Naive thymus-derived CD4-positive, alpha-beta T cell (primary cell): ENCODE results near the gene TTC39A. TPM values are rescaled to one million over a fixed set of nuclear protein-coding genes. Genes with fewer than 3 reads are reported as not detected.

Experiments
- ATAC-seq: fragments of 150-1000 bp; cut with Tn5 transposase; 2 replicates; pipeline ENCODE4 v1.10.0; 2021; ENCODE audit warnings: mild to moderate bottlenecking, moderate library complexity
- CTCF ChIA-PET: fragments of 350-600 bp; sonication (Branson Sonifier 250); formaldehyde crosslinking; loops from one replicate; lab custom pipeline; 2021; ENCODE audit warnings: antibody characterized with exemption; lab: Charles Lee
- POLR2A ChIA-PET: fragments of 350-600 bp; sonication (Branson Sonifier 250); formaldehyde crosslinking; loops from one replicate; lab custom pipeline; 2021; ENCODE audit warnings: antibody characterized with exemption, inconsistent platforms; lab: Charles Lee
- DNase-seq, 9 donors: peaks; one replicate each; pipeline versions ENCODE4 v3.0.0 to v3.0.0-alpha.2; 2020 to 2022; ENCODE audit warnings: mixed read lengths in 1 of 9
- H3K27ac ChIP-seq: one replicate; pipeline ENCODE4 v1.7.0; 2013; ENCODE audit warnings: mild to moderate bottlenecking, low read depth, low read length, moderate library complexity
- H3K27me3 ChIP-seq, 2 donors: one replicate each; pipeline ENCODE4 v1.7.0; 2013; ENCODE audit warnings: low read length in 2 of 2, mild to moderate bottlenecking in 2 of 2, moderate library complexity in 2 of 2; ENCODE audit not compliant: control insufficient read depth in 2 of 2, insufficient read depth in 2 of 2
- H3K36me3 ChIP-seq, 3 experiments: 1 replicate in 2 of 3; 2 replicates in 1 of 3; pipeline ENCODE4 v1.7.0; 2013; ENCODE audit warnings: low read length in 3 of 3, mild to moderate bottlenecking in 3 of 3, moderate library complexity in 1 of 3; ENCODE audit not compliant: insufficient read depth in 3 of 3, control insufficient read depth in 2 of 3
- H3K4me1 ChIP-seq, 2 donors: one replicate each; pipeline ENCODE4 v1.7.0; 2013; ENCODE audit warnings: low read length in 2 of 2, mild to moderate bottlenecking in 2 of 2, moderate library complexity in 1 of 2; ENCODE audit not compliant: control insufficient read depth in 2 of 2, insufficient read depth in 2 of 2
- H3K4me3 ChIP-seq: 2 replicates; pipeline ENCODE4 v1.7.0; 2013; ENCODE audit warnings: mild to moderate bottlenecking, low read length
- H3K9me3 ChIP-seq, 3 experiments: 1 replicate in 2 of 3; 2 replicates in 1 of 3; pipeline ENCODE4 v1.7.0; 2013; ENCODE audit warnings: low read length in 3 of 3; ENCODE audit not compliant: control insufficient read depth in 2 of 3
- H3K27ac Mint-ChIP-seq, 9 donors: one replicate each; pipeline ENCODE4 v1.8.0; 2020 to 2022; ENCODE audit warnings: mixed read lengths in 9 of 9, mild to moderate bottlenecking in 8 of 9, moderate library complexity in 5 of 9, inconsistent platforms in 2 of 9
- H3K27me3 Mint-ChIP-seq, 5 donors: one replicate each; pipeline ENCODE4 v1.8.0; 2021 to 2022; ENCODE audit warnings: mixed read lengths in 5 of 5, mild to moderate bottlenecking in 1 of 5
- H3K36me3 Mint-ChIP-seq, 5 donors: one replicate each; pipeline ENCODE4 v1.8.0; 2020 to 2022; ENCODE audit warnings: mixed read lengths in 5 of 5, mild to moderate bottlenecking in 3 of 5, inconsistent platforms in 1 of 5
- H3K4me1 Mint-ChIP-seq, 7 donors: one replicate each; pipeline ENCODE4 v1.8.0; 2020 to 2022; ENCODE audit warnings: mixed read lengths in 7 of 7, mild to moderate bottlenecking in 3 of 7, inconsistent platforms in 1 of 7
- H3K4me3 Mint-ChIP-seq, 10 donors: one replicate each; pipeline ENCODE4 v1.8.0; 2020 to 2022; ENCODE audit warnings: mild to moderate bottlenecking in 10 of 10, mixed read lengths in 10 of 10, moderate library complexity in 6 of 10, inconsistent platforms in 2 of 10
- H3K9me3 Mint-ChIP-seq, 11 donors: one replicate each; pipeline ENCODE4 v1.8.0; 2020 to 2022; ENCODE audit warnings: mixed read lengths in 11 of 11, mild to moderate bottlenecking in 4 of 11, inconsistent platforms in 1 of 11, moderate library complexity in 1 of 11
- intact Hi-C, 2 donors: fragments of 100-400 bp; cut with micrococcal nuclease; formaldehyde crosslinking; loops; one replicate each; pipeline ENCODE4 v1.15.1; 2023
- polyA plus RNA-seq, 2 donors: library from polyadenylated mRNA; unstranded; fragments of 300-500 nt; fragmentation: Illumina TruSeq; gene quantifications; one replicate each; pipeline ENCODE4 v1.2.3, GENCODE V29; 2021
- total RNA-seq, 6 experiments: library from RNA in 5 of 6; stranded (reverse) in 5 of 6; gene quantifications; 1 replicate in 5 of 6; 2 replicates in 1 of 6; pipeline ENCODE4 v1.2.3 and lab custom pipeline; 2021 to 2026

TTC39A gene
- total and polyA plus RNA-seq, 7 experiments from 2014 or later, result 0.16 TPM; not detected in 6

- ChIA-PET CTCF (no interaction called here), POLR2A (no interaction called here)
- H3K9me3 ChIP-seq, result no peaks in the 10 kb centered on the region
- intact Hi-C loops, result no loop called here
- H3K27ac ChIP-seq, result no peak overlapping the region
- no peak for ATAC-seq
- no peak overlapping the region for H3K4me3 ChIP-seq
- Mint-ChIP-seq H3K27ac (no peak overlapping the region), H3K4me3 (no peak overlapping the region), H3K36me3 (no peaks in the 10 kb centered on the region), H3K4me1 (peaks cover 0 to 10% (median 0%) of the 10 kb centered on the region in 7 donors), H3K27me3 (no peaks in the 10 kb centered on the region), H3K9me3 (no peaks in the 10 kb centered on the region)
- no peaks in the 10 kb centered on the region for H3K4me1 ChIP-seq
- no peak for DNase-seq
- H3K27me3 ChIP-seq, result no peaks in the 10 kb centered on the region
- H3K36me3 ChIP-seq, result no peaks in the 10 kb centered on the region
Observed at GRCh38 chr1:51306950-51307349, 23.4 kb downstream of the TTC39A start.

DNA sequence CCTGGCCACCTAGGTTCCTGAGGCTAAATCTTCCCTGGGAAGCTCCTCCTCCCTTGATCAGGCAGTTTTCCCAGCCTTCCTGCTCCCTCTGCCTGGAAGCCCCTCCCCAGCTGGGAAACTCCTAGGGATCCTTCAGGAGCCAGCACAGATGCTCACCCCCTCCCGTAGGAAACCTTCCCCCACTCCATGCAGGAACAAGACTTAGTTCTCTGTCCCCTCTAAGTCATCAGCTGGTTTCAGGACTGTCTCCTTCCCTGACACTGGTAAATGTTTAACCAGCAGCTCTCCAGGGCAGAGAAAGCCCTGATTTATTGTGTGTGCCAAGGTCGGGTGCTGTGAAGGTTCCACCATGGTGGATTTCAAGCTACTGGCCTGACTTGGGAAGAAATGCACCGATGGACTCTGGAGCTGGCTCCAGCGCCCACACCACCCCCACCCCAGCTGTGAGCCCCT lies 25.0 kb downstream of the TTC39A start:
- DNase-seq (no peak), ATAC-seq (no peak)
- no peaks in the 10 kb centered on the region for H3K36me3 ChIP-seq
- Mint-ChIP-seq H3K36me3 (no peaks in the 10 kb centered on the region), H3K4me1 (peaks cover 0 to 5% (median 0%) of the 10 kb centered on the region in 7 donors), H3K27me3 (no peaks in the 10 kb centered on the region), H3K9me3 (no peaks in the 10 kb centered on the region), H3K4me3 (no peak overlapping the region), H3K27ac (no peak overlapping the region)
- intact Hi-C loops, result no loop called here
- H3K4me1 ChIP-seq, result no peaks in the 10 kb centered on the region
- ChIA-PET CTCF (interaction anchor here (1.2 kb wide), 1 partner anchor 8 kb away, joined by 3 read pairs; no protein-coding TSS in a partner anchor), POLR2A (no interaction called here)
- H3K27ac ChIP-seq, result no peak overlapping the region
- H3K4me3 ChIP-seq, result no peak overlapping the region
- H3K27me3 ChIP-seq, result no peaks in the 10 kb centered on the region
- no peaks in the 10 kb centered on the region for H3K9me3 ChIP-seq

DNA sequence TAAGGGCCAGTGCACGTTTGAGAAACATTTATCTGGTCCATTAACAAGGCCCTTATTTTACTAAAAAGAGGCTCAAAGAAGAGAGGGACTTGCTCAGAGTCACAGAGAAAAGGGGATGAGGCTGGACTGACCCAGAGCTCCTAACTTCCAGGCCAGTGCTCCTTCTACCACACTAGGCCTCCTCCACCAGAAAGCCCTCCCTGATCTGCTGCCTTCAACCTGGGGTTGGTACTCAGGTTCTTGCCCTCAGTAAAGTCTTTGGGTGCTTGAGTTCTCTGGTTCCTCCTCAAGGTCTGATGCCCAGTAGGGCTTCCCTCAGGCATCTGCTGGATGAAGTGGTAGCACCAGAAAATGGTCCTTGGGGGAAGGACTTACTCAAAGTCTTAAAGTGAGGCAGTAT lies 26.0 kb downstream of the TTC39A start:
- DNase-seq (no peak), ATAC-seq (no peak)
- no peak overlapping the region for H3K27ac Mint-ChIP-seq
- Histone ChIP-seq H3K9me3 (no peaks in the 10 kb centered on the region), H3K36me3 (no peaks in the 10 kb centered on the region), H3K27me3 (no peaks in the 10 kb centered on the region), H3K4me1 (no peaks in the 10 kb centered on the region), H3K27ac (no peak overlapping the region), H3K4me3 (no peak overlapping the region)
- no peaks in the 10 kb centered on the region for H3K36me3 Mint-ChIP-seq
- H3K9me3 Mint-ChIP-seq, result no peaks in the 10 kb centered on the region
- ChIA-PET POLR2A (no interaction called here), CTCF (no interaction called here)
- intact Hi-C loops, result no loop called here
- no peak overlapping the region for H3K4me3 Mint-ChIP-seq
- H3K4me1 Mint-ChIP-seq, result peaks cover 0 to 3% (median 0%) of the 10 kb centered on the region in 7 donors
- no peaks in the 10 kb centered on the region for H3K27me3 Mint-ChIP-seq

DNA sequence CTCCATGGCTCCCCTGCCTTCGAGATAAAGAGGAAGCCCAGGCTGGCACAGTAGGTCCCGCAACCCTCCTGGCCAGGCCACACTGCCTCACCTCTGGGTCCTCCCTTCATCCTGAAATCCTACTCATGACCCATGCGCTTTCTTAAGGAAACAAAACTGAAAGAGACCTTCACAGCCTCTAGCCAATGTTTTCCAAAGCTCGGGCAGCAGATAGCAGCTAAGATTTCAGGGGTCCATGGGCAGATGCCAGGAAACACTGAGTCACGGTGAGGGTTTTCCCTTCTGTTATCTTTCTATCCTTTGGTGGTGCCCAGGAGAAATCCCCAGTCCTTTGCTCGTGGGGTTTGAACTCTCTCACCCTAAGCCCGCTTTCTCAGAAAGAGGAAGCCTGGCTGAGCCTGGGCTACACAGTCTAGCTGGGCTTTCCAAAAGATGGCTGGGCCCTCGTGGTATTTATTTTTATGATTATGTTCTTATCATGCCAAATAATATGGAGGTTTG lies 26.6 kb downstream of the TTC39A start:
- Mint-ChIP-seq H3K9me3 (no peaks in the 10 kb centered on the region), H3K27ac (no peak overlapping the region), H3K27me3 (no peaks in the 10 kb centered on the region), H3K4me1 (peaks cover 0 to 3% (median 0%) of the 10 kb centered on the region in 7 donors), H3K36me3 (no peaks in the 10 kb centered on the region), H3K4me3 (no peak overlapping the region)
- H3K4me1 ChIP-seq, result no peaks in the 10 kb centered on the region
- intact Hi-C loops, result no loop called here
- POLR2A ChIA-PET, result no interaction called here
- H3K36me3 ChIP-seq, result no peaks in the 10 kb centered on the region
- H3K9me3 ChIP-seq, result no peaks in the 10 kb centered on the region
- no peak overlapping the region for H3K27ac ChIP-seq
- ATAC-seq (peak; percentile 60), DNase-seq (no peak)
- CTCF ChIA-PET, result interaction anchor here (0.6 kb wide), 1 partner anchor 215 kb away, joined by 4 read pairs; the partner anchor contains the start of gene EPS15
- no peaks in the 10 kb centered on the region for H3K27me3 ChIP-seq
- no peak overlapping the region for H3K4me3 ChIP-seq

DNA sequence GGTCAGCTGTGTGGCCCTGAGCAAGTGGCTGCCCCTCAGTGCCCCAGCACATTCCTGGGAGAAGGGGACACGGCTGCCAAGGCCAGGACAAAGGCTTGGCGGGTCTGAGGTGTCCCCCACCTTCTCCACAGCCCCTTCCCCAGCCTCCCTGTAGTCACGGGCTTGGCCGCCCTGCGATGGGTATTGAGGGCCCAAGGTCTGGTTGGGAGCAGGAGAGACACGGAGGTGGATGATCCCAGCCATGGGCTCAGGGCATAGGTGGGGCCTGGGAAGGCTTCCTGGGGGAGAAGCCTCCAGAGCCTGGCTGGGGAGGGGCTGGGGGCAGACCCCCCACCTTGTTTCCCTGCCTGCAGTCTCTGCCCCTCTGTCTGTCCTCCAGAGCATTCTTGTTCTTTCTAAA lies 27.0 kb downstream of the TTC39A start:
- ATAC-seq, result no peak
- no peaks in the 10 kb centered on the region for H3K36me3 Mint-ChIP-seq
- intact Hi-C loops, result no loop called here
- ChIA-PET POLR2A (no interaction called here), CTCF (interaction anchor here (0.6 kb wide), 1 partner anchor 216 kb away, joined by 4 read pairs; the partner anchor contains the start of gene EPS15)
- H3K9me3 ChIP-seq, result no peaks in the 10 kb centered on the region
- no peaks in the 10 kb centered on the region for H3K27me3 ChIP-seq
- H3K4me3 ChIP-seq, result no peak overlapping the region
- no peaks in the 10 kb centered on the region for H3K4me1 ChIP-seq
- peaks cover 0 to 3% (median 0%) of the 10 kb centered on the region in 7 donors for H3K4me1 Mint-ChIP-seq
- no peaks in the 10 kb centered on the region for H3K36me3 ChIP-seq
- no peak overlapping the region for H3K27ac ChIP-seq
- H3K27me3 Mint-ChIP-seq, result no peaks in the 10 kb centered on the region
- no peak overlapping the region for H3K4me3 Mint-ChIP-seq
- no peaks in the 10 kb centered on the region for H3K9me3 Mint-ChIP-seq
- H3K27ac Mint-ChIP-seq, result no peak overlapping the region
- no peak for DNase-seq

GRCh38 chr1:51302746-51303145 lies 27.6 kb downstream of the TTC39A start:
- intact Hi-C loops, result no loop called here
- no peak for DNase-seq
- Mint-ChIP-seq H3K27me3 (no peaks in the 10 kb centered on the region), H3K4me1 (peaks cover 0 to 4% (median 3%) of the 10 kb centered on the region in 7 donors), H3K9me3 (no peaks in the 10 kb centered on the region), H3K4me3 (no peak overlapping the region), H3K27ac (no peak overlapping the region), H3K36me3 (no peaks in the 10 kb centered on the region)
- ChIA-PET POLR2A (no interaction called here), CTCF (no interaction called here)
- Histone ChIP-seq H3K27ac (no peak overlapping the region), H3K27me3 (no peaks in the 10 kb centered on the region), H3K9me3 (no peaks in the 10 kb centered on the region), H3K4me3 (no peak overlapping the region), H3K4me1 (no peaks in the 10 kb centered on the region), H3K36me3 (no peaks in the 10 kb centered on the region)
- ATAC-seq, result no peak

DNA sequence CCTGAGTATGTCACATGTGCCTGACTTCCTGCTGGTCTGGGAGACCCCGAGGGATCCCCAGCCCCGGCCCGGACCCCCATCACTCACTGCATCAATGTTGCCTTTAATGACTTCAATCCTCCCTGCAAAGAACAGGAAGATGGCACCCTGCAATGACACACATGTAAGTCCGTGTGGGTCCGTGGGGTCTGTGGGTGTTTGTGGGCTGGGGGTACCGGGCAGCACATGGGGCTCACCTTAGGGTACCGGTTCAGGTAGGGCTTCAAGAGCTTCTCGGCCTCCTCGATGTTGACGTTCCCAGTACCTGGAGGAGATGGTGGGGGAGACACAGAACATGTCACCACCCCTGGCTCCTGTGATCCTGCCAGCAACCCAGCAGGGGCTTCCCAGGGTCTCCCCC lies 28.1 kb downstream of the TTC39A start:
- H3K27ac Mint-ChIP-seq, result no peak overlapping the region
- Histone ChIP-seq H3K27ac (no peak overlapping the region), H3K4me3 (no peak overlapping the region), H3K9me3 (no peaks in the 10 kb centered on the region), H3K4me1 (no peaks in the 10 kb centered on the region), H3K36me3 (no peaks in the 10 kb centered on the region), H3K27me3 (no peaks in the 10 kb centered on the region)
- H3K4me3 Mint-ChIP-seq, result no peak overlapping the region
- no peaks in the 10 kb centered on the region for H3K27me3 Mint-ChIP-seq
- CTCF ChIA-PET, result no interaction called here
- intact Hi-C loops, result no loop called here
- H3K36me3 Mint-ChIP-seq, result no peaks in the 10 kb centered on the region
- H3K9me3 Mint-ChIP-seq, result no peaks in the 10 kb centered on the region
- POLR2A ChIA-PET, result no interaction called here
- ATAC-seq (no peak), DNase-seq (no peak)
- peaks cover 0 to 9% (median 5%) of the 10 kb centered on the region in 7 donors for H3K4me1 Mint-ChIP-seq
